NB4 (cell line): ENCODE data around the gene GC.

Experiments used
- MYC ChIP-seq: IDR thresholded peaks from 2 replicates; pipeline ENCODE4 v1.6.1; 2011; ENCODE audit warnings: low read depth, low read length
- POLR2A ChIP-seq: IDR thresholded peaks from 2 replicates; pipeline ENCODE4 v1.6.1; 2011; ENCODE audit warnings: mild to moderate bottlenecking; ENCODE audit not compliant: insufficient read length; ENCODE audit errors: extremely low read depth
- TF ChIP-seq, protein P1 (sequence below): IDR thresholded peaks from one replicate; pipeline ENCODE4 v1.5.1; 2012; ENCODE audit warnings: low read depth, low read length
- TF ChIP-seq, protein P2 (sequence below): IDR thresholded peaks from 2 replicates; pipeline ENCODE4 v1.6.1; 2011; ENCODE audit warnings: low read depth, low read length

DNA sequence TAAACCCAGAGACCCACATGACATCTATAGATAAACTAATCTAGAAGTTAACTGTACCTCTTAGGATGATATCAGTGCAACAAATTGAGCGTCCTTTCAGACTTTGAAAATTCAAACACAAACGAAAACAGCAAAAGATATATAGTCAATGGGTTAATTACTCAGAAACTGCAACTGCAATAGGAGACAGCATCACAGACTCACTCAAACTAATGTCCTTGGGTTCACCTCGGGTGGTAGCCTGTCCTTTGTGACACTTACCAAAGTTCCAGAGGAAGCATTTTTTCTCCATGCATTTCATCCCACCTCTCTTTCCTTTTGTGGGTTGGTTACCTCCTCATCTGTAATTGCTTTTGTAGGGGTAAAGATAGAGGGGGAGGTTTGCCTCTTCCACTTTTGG is 9.7 kb downstream of the GC start:
- TF ChIP-seq, protein P1, sequence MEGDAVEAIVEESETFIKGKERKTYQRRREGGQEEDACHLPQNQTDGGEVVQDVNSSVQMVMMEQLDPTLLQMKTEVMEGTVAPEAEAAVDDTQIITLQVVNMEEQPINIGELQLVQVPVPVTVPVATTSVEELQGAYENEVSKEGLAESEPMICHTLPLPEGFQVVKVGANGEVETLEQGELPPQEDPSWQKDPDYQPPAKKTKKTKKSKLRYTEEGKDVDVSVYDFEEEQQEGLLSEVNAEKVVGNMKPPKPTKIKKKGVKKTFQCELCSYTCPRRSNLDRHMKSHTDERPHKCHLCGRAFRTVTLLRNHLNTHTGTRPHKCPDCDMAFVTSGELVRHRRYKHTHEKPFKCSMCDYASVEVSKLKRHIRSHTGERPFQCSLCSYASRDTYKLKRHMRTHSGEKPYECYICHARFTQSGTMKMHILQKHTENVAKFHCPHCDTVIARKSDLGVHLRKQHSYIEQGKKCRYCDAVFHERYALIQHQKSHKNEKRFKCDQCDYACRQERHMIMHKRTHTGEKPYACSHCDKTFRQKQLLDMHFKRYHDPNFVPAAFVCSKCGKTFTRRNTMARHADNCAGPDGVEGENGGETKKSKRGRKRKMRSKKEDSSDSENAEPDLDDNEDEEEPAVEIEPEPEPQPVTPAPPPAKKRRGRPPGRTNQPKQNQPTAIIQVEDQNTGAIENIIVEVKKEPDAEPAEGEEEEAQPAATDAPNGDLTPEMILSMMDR, result no peak
- TF ChIP-seq, protein P2, sequence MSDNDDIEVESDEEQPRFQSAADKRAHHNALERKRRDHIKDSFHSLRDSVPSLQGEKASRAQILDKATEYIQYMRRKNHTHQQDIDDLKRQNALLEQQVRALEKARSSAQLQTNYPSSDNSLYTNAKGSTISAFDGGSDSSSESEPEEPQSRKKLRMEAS, result no peak
- TF ChIP-seq POLR2A (no peak), MYC (no peak)
